Natural killer cell (primary cell): ENCODE measurements around the gene C13orf46. TPM values are rescaled to one million over a fixed set of nuclear protein-coding genes. Genes with fewer than 3 reads are reported as not detected.

Experiments
- ATAC-seq, 3 donors: fragments of 150-1000 bp in 2 of 3; fragments of 200-7000 bp in 1 of 3; cut with Tn5 transposase; 1 replicate in 1 of 3; 2 replicates in 2 of 3; pipeline ENCODE4 v1.10.0; 2021; ENCODE audit warnings: mild to moderate bottlenecking in 2 of 3, moderate library complexity in 2 of 3
- DNase-seq, 2 donors: peaks; one replicate each; pipeline versions ENCODE4 v3.0.0 to v3.0.0-alpha.2; 2013 to 2021; ENCODE audit warnings: mixed read lengths in 1 of 2
- H3K27ac ChIP-seq: one replicate; pipeline ENCODE4 v1.5.1; 2013; ENCODE audit warnings: mild to moderate bottlenecking, low read length
- H3K27me3 ChIP-seq: one replicate; pipeline ENCODE4 v1.6.1; 2013; ENCODE audit warnings: low read length; ENCODE audit not compliant: control insufficient read depth, insufficient read depth
- H3K36me3 ChIP-seq: one replicate; pipeline ENCODE4 v1.6.1; 2013; ENCODE audit warnings: low read length; ENCODE audit not compliant: control insufficient read depth, insufficient read depth
- H3K4me1 ChIP-seq: one replicate; pipeline ENCODE4 v1.6.1; 2013; ENCODE audit warnings: low read length; ENCODE audit not compliant: control insufficient read depth, insufficient read depth
- H3K4me3 ChIP-seq: one replicate; pipeline ENCODE4 v1.5.1; 2013; ENCODE audit warnings: low read length
- H3K9me3 ChIP-seq: one replicate; pipeline ENCODE4 v1.6.1; 2013; ENCODE audit warnings: low read length; ENCODE audit not compliant: control insufficient read depth, insufficient read depth
- H3K27ac Mint-ChIP-seq, 2 donors: one replicate each; pipeline ENCODE4 v1.8.0; 2022; ENCODE audit warnings: mild to moderate bottlenecking in 2 of 2, mixed read lengths in 2 of 2, moderate library complexity in 1 of 2
- H3K27me3 Mint-ChIP-seq, 2 donors: one replicate each; pipeline ENCODE4 v1.8.0; 2022; ENCODE audit warnings: low read depth in 2 of 2, mixed read lengths in 2 of 2
- H3K36me3 Mint-ChIP-seq: one replicate; pipeline ENCODE4 v1.8.0; 2022; ENCODE audit warnings: mixed read lengths
- H3K4me1 Mint-ChIP-seq, 2 donors: one replicate each; pipeline ENCODE4 v1.8.0; 2022; ENCODE audit warnings: mixed read lengths in 2 of 2
- H3K4me3 Mint-ChIP-seq: one replicate; pipeline ENCODE4 v1.8.0; 2022; ENCODE audit warnings: mild to moderate bottlenecking, moderate library complexity, mixed read lengths
- H3K9me3 Mint-ChIP-seq, 2 donors: one replicate each; pipeline ENCODE4 v1.8.0; 2022; ENCODE audit warnings: mixed read lengths in 2 of 2
- WGBS: methylation state at CpG from one replicate; pipeline ENCODE4 v1.1.7; 2013; ENCODE audit warnings: missing lambda C conversion rate; ENCODE audit not compliant: insufficient coverage; 5-methylcytosine and 5-hydroxymethylcytosine counted together
- intact Hi-C: fragments of 100-400 bp; cut with micrococcal nuclease; formaldehyde crosslinking; loops from one replicate; pipeline ENCODE4 v1.14.2; 2022
- total RNA-seq, 4 donors: library from RNA; stranded (reverse); fragments of 120-200 nt in 1 of 4; gene quantifications; one replicate each; pipeline versions ENCODE4 v1.2.3 to v1.2.4, GENCODE V29; 2013 to 2022
- TF ChIP-seq, protein P1 (sequence below): fragments of 200-600 bp; IDR thresholded peaks from one replicate; pipeline ENCODE4 v1.8.0; 2022; ENCODE audit warnings: antibody characterized with exemption

The C13orf46 gene
- total RNA-seq, 3 donors from 2014 or later (not counting 1 experiment from before 2014, with no cell fraction given): 21.1 to 23.9 (median 23.5) TPM

DNA sequence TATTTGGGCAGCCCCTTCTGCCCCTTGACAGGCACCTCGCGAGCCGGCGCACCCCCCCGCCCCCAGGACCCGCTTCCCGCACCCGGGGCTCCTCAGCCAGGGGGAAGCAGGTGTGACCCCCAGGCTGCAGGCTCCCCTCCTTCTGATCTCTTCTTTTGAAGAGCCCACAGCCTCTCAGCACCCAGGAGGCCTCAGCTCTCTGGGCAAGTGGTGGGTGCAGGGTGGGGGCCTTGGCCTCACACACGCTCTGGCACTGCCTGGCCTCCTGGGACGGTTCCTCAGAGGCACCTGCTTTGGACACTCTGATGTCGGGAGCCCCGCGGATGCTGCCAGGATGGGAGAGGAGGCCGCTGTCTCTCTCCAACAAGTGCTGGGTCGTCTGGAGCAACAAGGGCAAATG, 1.5 kb upstream of the C13orf46 start:
- WGBS: 97% methylated on average over 15 of the region's 15 CpGs
- intact Hi-C loops: no loop called here
- peaks cover 5% of the 10 kb centered on the region for H3K36me3 Mint-ChIP-seq

DNA sequence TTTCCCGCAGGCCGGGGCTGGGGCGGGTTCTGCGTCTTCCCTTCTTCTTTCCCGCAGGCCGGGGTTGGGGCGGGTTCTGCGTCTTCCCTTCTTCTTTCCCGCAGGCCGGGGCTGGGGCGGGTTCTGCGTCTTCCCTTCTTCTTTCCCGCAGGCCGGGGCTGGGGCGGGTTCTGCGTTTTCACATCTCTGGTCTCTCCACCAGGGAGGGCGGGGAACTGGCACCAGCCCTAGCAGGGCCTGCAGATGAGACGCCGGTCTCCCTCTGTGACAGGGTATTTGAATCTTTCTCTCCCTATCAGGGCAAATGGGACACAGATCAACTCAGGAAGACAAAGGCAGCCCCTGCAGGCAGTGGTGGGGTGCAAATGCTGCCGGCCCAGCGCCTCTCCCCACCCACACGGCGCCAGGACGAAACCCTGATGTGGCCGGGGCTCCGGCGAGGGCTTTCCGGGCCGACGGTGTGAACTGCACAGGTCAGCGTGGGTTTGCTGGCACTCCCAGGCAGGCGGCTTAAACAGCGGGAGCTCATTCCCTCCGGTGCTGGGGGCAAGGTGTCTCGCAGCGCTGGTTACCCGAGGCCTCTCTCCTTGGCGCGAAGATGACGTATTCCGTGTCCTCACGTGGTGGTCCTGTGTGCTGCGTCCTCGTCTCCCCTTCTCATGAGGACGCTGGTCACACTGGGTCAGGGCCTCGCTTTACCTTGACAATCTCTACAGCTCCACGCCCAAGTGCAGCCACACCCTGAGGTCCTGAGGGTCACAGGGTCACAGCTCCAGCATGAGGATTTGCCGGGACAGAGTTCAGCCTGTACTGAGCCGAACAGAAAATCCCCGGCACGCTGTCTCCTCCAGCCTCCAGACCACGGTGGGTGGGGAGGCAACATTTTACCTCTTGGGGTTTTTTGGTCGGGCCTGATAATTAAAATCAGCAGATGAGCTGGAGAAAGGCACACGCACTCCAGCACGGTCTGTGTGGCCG, 717 bp upstream of the C13orf46 start:
- H3K4me1 ChIP-seq: no peaks in the 10 kb centered on the region
- Mint-ChIP-seq H3K4me3 (no peak overlapping the region), H3K9me3 (no peaks in the 10 kb centered on the region), H3K27me3 (no peaks in the 10 kb centered on the region), H3K36me3 (no peaks in the 10 kb centered on the region), H3K4me1 (no peaks in the 10 kb centered on the region), H3K27ac (no peak overlapping the region)
- DNase-seq (no peak), ATAC-seq (no peak)
- intact Hi-C loops: no loop called here
- H3K9me3 ChIP-seq: no peaks in the 10 kb centered on the region
- H3K27ac ChIP-seq: no peak overlapping the region
- no peaks in the 10 kb centered on the region for H3K27me3 ChIP-seq
- WGBS: 96% methylated on average over 48 of the region's 56 CpGs
- H3K4me3 ChIP-seq: no peak overlapping the region
- TF ChIP-seq, protein P1, sequence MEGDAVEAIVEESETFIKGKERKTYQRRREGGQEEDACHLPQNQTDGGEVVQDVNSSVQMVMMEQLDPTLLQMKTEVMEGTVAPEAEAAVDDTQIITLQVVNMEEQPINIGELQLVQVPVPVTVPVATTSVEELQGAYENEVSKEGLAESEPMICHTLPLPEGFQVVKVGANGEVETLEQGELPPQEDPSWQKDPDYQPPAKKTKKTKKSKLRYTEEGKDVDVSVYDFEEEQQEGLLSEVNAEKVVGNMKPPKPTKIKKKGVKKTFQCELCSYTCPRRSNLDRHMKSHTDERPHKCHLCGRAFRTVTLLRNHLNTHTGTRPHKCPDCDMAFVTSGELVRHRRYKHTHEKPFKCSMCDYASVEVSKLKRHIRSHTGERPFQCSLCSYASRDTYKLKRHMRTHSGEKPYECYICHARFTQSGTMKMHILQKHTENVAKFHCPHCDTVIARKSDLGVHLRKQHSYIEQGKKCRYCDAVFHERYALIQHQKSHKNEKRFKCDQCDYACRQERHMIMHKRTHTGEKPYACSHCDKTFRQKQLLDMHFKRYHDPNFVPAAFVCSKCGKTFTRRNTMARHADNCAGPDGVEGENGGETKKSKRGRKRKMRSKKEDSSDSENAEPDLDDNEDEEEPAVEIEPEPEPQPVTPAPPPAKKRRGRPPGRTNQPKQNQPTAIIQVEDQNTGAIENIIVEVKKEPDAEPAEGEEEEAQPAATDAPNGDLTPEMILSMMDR: no peak
- peaks cover 66% of the 10 kb centered on the region for H3K36me3 ChIP-seq

More for the DNA sequence above, 1.5 kb upstream of the C13orf46 start:
- no peak overlapping the region for H3K4me3 ChIP-seq
- H3K9me3 ChIP-seq: no peaks in the 10 kb centered on the region
- no peaks in the 10 kb centered on the region for H3K27me3 Mint-ChIP-seq
- H3K27me3 ChIP-seq: no peaks in the 10 kb centered on the region
- ATAC-seq (no peak), DNase-seq (no peak)
- peak overlapping the region in 1 of 2 donors; percentile 23 for H3K27ac Mint-ChIP-seq
- no peak overlapping the region for H3K27ac ChIP-seq
- no peaks in the 10 kb centered on the region for H3K4me1 ChIP-seq
- H3K4me3 Mint-ChIP-seq: no peak overlapping the region
- H3K36me3 ChIP-seq: peaks cover 74% of the 10 kb centered on the region
- TF ChIP-seq, protein P1: no peak
- peaks cover 4 to 8% of the 10 kb centered on the region in 2 donors for H3K4me1 Mint-ChIP-seq
- H3K9me3 Mint-ChIP-seq: peaks cover 2 to 3% of the 10 kb centered on the region in 2 donors

DNA sequence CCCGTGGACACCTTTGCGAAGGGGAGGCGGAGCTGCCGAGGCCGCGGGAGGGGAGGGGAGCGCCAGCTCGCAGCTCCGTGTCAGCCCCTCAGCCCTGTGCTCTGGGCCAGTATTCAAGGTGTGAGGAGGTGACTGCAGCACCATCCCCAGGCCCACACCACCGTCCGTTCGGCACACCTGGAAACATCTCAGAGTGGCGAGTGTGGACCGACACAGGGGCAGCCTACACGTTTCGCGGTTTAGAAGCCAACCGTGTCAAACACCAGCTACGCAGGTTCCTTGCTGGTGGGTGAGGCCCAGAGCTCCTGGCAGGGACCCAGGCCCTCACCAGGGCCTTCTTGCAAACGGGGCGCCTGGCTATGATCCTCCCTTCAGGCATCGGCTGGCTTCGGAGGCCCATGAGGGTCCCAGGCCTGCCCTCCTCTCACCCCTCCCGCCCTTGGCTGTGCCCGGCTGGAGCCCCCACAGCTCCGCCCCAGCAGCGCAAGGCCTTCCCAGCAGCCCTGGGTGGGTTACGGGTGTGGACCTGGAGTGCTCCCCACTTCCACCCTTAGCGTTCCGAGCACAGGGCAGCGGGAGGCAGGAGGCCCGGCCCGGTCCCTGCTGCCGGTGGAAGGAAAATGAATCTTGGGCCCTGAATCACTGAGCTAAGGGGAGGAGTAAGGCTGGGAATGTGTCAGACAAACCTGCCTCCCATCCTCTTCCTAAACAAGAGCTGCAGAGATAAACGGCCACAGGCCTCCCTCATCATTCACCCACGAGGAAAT, 1.2 kb downstream of the C13orf46 start:
- Mint-ChIP-seq H3K4me3 (no peak overlapping the region), H3K36me3 (no peaks in the 10 kb centered on the region), H3K27ac (no peak overlapping the region), H3K9me3 (no peaks in the 10 kb centered on the region), H3K4me1 (no peaks in the 10 kb centered on the region), H3K27me3 (no peaks in the 10 kb centered on the region)
- peaks cover 54% of the 10 kb centered on the region for H3K36me3 ChIP-seq
- ATAC-seq (no peak), DNase-seq (no peak)
- H3K27me3 ChIP-seq: no peaks in the 10 kb centered on the region
- no peaks in the 10 kb centered on the region for H3K4me1 ChIP-seq
- H3K9me3 ChIP-seq: no peaks in the 10 kb centered on the region
- H3K27ac ChIP-seq: no peak overlapping the region
- TF ChIP-seq, protein P1: no peak
- H3K4me3 ChIP-seq: no peak overlapping the region
- 91% methylated on average over 33 of the region's 36 CpGs for WGBS
- intact Hi-C loops: no loop called here
